Measurements from ENCODE around the gene ZXDB.

Gene ZXDB

GRCh38 chrX:57640674-57641016 lies 48.8 kb downstream of the ZXDB start:
- no peak overlapping the region for H3K4me3 ChIP-seq (ENCODE audit: control insufficient read depth, low read depth, low read length)
- TF ChIP-seq, protein P1, sequence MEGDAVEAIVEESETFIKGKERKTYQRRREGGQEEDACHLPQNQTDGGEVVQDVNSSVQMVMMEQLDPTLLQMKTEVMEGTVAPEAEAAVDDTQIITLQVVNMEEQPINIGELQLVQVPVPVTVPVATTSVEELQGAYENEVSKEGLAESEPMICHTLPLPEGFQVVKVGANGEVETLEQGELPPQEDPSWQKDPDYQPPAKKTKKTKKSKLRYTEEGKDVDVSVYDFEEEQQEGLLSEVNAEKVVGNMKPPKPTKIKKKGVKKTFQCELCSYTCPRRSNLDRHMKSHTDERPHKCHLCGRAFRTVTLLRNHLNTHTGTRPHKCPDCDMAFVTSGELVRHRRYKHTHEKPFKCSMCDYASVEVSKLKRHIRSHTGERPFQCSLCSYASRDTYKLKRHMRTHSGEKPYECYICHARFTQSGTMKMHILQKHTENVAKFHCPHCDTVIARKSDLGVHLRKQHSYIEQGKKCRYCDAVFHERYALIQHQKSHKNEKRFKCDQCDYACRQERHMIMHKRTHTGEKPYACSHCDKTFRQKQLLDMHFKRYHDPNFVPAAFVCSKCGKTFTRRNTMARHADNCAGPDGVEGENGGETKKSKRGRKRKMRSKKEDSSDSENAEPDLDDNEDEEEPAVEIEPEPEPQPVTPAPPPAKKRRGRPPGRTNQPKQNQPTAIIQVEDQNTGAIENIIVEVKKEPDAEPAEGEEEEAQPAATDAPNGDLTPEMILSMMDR (conservative IDR thresholded peaks at IDR 0.05; ENCODE audit: control insufficient read depth, insufficient read depth, low read depth, low read length): no peak
- DNase-seq (ENCODE audit: low read depth): no peak

DNA sequence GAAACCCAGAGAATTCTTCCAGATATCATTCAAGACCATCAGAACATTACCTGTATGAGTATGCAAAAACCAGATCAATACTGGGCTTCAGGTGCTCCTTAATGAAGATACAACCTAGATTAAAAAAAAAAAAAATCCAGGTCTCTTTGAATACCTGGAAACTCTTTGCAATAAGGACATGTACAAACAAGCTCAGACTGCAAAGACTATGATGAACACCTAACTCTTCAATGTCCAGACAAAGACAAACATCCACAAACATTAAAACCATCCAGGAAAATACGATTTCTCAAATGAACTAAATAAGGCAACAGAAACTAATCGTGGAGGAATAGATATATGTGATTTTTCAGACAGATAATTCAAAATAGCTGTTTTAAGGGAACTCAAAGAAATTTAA lies 49.5 kb downstream of the ZXDB start:
- H3K4me3 ChIP-seq (ENCODE audit: control insufficient read depth, low read depth, low read length): no peak overlapping the region
- no peak for DNase-seq (ENCODE audit: low read depth)
- TF ChIP-seq, protein P1 (conservative IDR thresholded peaks at IDR 0.05; ENCODE audit: control insufficient read depth, insufficient read depth, low read depth, low read length): no peak

GRCh38 chrX:57643698-57644097 lies 51.9 kb downstream of the ZXDB start:
- no peak overlapping the region for H3K4me3 ChIP-seq (ENCODE audit: control insufficient read depth, low read depth, low read length)
- TF ChIP-seq, protein P1 (conservative IDR thresholded peaks at IDR 0.05; ENCODE audit: control insufficient read depth, insufficient read depth, low read depth, low read length): no peak
- no peak for DNase-seq (ENCODE audit: low read depth)

- DNase-seq (ENCODE audit: low read depth): no peak
- H3K4me3 ChIP-seq (ENCODE audit: control insufficient read depth, low read depth, low read length): no peak overlapping the region
- TF ChIP-seq, protein P1 (conservative IDR thresholded peaks at IDR 0.05; ENCODE audit: control insufficient read depth, insufficient read depth, low read depth, low read length): no peak
Measured at GRCh38 chrX:57647020-57647419, 55.2 kb downstream of the ZXDB start.
